RWPE1 (cell line): Measurements from ENCODE around the gene TUBGCP6.

Experiments used
- CTCF ChIA-PET: fragments of 350-600 bp; sonication (Branson Sonifier 250); formaldehyde crosslinking; extraction: SDS; loops from one replicate; lab custom pipeline; 2021; lab: Yijun Ruan, JAX
- POLR2A ChIA-PET: fragments of 400-600 bp; formaldehyde crosslinking; extraction: SDS; loops from one replicate; lab custom pipeline; 2020; ENCODE audit warnings: antibody characterized with exemption; ENCODE audit not compliant: low non-redundant PET; lab: Yijun Ruan, JAX
- DNase-seq: peaks from one replicate; pipeline ENCODE4 v3.0.0; 2012; ENCODE audit warnings: low spot score
- H3K27ac ChIP-seq: fragments of 450-650 bp; 2 replicates; pipeline ENCODE4 v1.5.1; 2017
- CTCF ChIP-seq: fragments of 450-650 bp; conservative IDR thresholded peaks from 2 replicates; pipeline ENCODE4 v1.5.1; 2017; ENCODE audit warnings: low read depth, mild to moderate bottlenecking

TUBGCP6 gene

GRCh38 chr22:50233223-50233622, 11.6 kb downstream of the TUBGCP6 start:
- no peak for TF ChIP-seq CTCF
- DNase-seq = no peak
- POLR2A ChIA-PET = no interaction called here
- peak overlapping the region; percentile 27 for H3K27ac ChIP-seq
- CTCF ChIA-PET = interaction anchor here (0.9 kb wide), 1 partner anchor 13 kb away, joined by 5 read pairs; no protein-coding TSS in a partner anchor

DNA sequence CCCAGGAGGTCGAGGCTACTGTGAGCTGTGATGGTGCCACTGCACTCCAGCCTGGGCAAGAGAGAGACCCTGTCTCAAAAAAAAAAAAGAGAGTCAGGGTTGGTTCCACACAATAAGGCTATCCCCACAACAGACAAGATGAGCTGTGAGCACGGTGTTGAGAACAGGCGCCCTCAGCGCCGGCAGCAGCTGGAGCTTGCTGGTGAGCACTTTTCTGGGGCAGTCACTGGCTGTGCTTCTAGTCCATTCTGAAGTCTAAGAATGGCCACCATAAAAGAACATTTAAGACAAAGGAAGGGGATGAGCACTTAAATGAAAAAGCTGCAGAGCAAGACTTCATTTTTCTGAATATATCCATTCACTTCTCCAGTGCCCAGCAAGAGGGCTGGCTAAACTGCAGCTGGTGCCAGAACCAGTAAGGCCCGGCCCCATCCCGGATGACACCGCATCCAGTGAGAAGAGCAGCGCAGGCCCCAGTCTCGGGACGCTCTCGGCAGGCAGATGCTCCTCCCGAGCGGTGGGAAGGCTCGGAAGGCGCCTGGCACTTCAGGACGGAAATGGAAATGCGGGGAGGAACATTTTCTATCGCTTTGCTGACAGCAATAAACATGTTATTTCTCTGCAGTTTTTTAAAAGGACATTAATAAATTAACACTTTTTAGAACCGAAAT, 12.2 kb downstream of the TUBGCP6 start:
- CTCF ChIA-PET = interaction anchor here (0.6 to 0.9 kb wide), 2 partner anchors 13 to 118 kb away, joined by 5 to 10 read pairs; no protein-coding TSS in a partner anchor
- POLR2A ChIA-PET = no interaction called here
- no peak for TF ChIP-seq CTCF
- no peak for DNase-seq
- peak overlapping the region; percentile 27 for H3K27ac ChIP-seq

- no peak overlapping the region for H3K27ac ChIP-seq
- no peak for TF ChIP-seq CTCF
- DNase-seq = no peak
- CTCF ChIA-PET = no interaction called here
- POLR2A ChIA-PET = no interaction called here
Observed at GRCh38 chr22:50229370-50229769, 15.5 kb downstream of the TUBGCP6 start.

GRCh38 chr22:50228366-50228765, 16.5 kb downstream of the TUBGCP6 start:
- POLR2A ChIA-PET = no interaction called here

GRCh38 chr22:50227579-50228215, 17.1 kb downstream of the TUBGCP6 start:
- CTCF ChIA-PET = interaction anchor here (0.6 kb wide), 1 partner anchor 21 kb away, joined by 3 read pairs; no protein-coding TSS in a partner anchor

More at GRCh38 chr22:50228366-50228765, 16.5 kb downstream of the TUBGCP6 start:
- no peak overlapping the region for H3K27ac ChIP-seq
- CTCF ChIA-PET = interaction anchor here (0.6 kb wide), 1 partner anchor 22 kb away, joined by 3 read pairs; no protein-coding TSS in a partner anchor
- no peak for TF ChIP-seq CTCF
- DNase-seq = no peak

GRCh38 chr22:50226875-50227165, 18.0 kb downstream of the TUBGCP6 start:
- H3K27ac ChIP-seq = no peak overlapping the region
- DNase-seq = no peak
- POLR2A ChIA-PET = no interaction called here
- CTCF ChIA-PET = no interaction called here
- no peak for TF ChIP-seq CTCF

More at GRCh38 chr22:50227579-50228215, 17.1 kb downstream of the TUBGCP6 start:
- no peak overlapping the region; the same call in 1 of the 2 replicates for H3K27ac ChIP-seq
- TF ChIP-seq CTCF = no peak
- POLR2A ChIA-PET = no interaction called here
- DNase-seq = no peak
